Measurements from ENCODE around the gene APOH.

APOH gene

GRCh38 chr17:66222798-66223350 is 6.3 kb downstream of the APOH start:
- H3K4me2 ChIP-seq (ENCODE audit: low read length) = no peak overlapping the region
- H3K27ac ChIP-seq (ENCODE audit: low read depth, low read length) = no peak overlapping the region
- no peak overlapping the region for H3K9ac ChIP-seq (ENCODE audit: low read length)
- no peak overlapping the region for H2BK5ac ChIP-seq (ENCODE audit: low read length)
- H4K5ac ChIP-seq (ENCODE audit: low read length) = no peak overlapping the region
- H3K18ac ChIP-seq (ENCODE audit: low read length) = no peak overlapping the region
- no CpG with 5 or more reads among the region's 5 CpGs for WGBS (ENCODE audit: extremely low coverage, insufficient coverage, low lambda C conversion rate)
- no peaks in the 10 kb centered on the region for H3K27me3 ChIP-seq (ENCODE audit: insufficient read depth, low read length, poor library complexity)
- no peaks in the 10 kb centered on the region for H3K79me2 ChIP-seq (ENCODE audit: control insufficient read depth, insufficient read depth, low read length)
- H3K23ac ChIP-seq (ENCODE audit: low read length) = no peak overlapping the region
- H3K4ac ChIP-seq (ENCODE audit: low read depth, low read length) = no peak overlapping the region
- no peaks in the 10 kb centered on the region for H3K36me3 ChIP-seq (ENCODE audit: control insufficient read depth, insufficient read depth, low read length)
- H2BK15ac ChIP-seq (replicated peaks; ENCODE audit: low read depth) = no peak overlapping the region
- H3K56ac ChIP-seq (ENCODE audit: low read length) = no peak overlapping the region
- no peaks in the 10 kb centered on the region for H3K4me1 ChIP-seq (ENCODE audit: control insufficient read depth, low read depth, low read length)
- H2AK5ac ChIP-seq (ENCODE audit: low read length) = no peak overlapping the region
- H4K8ac ChIP-seq (ENCODE audit: low read depth, low read length) = no peak overlapping the region
- H3K4me3 ChIP-seq (ENCODE audit: low read length) = no peak overlapping the region
- no peaks in the 10 kb centered on the region for H3K79me1 ChIP-seq (ENCODE audit: low read length)
- no peak for DNase-seq
- H2BK120ac ChIP-seq (ENCODE audit: low read depth, low read length) = no peak overlapping the region

GRCh38 chr17:66221755-66222530 is 7.3 kb downstream of the APOH start:
- no peak overlapping the region for H2AK5ac ChIP-seq (ENCODE audit: low read length)
- H3K23ac ChIP-seq (ENCODE audit: low read length) = no peak overlapping the region
- no peak overlapping the region for H2BK15ac ChIP-seq (replicated peaks; ENCODE audit: low read depth)
- no peaks in the 10 kb centered on the region for H3K36me3 ChIP-seq (ENCODE audit: control insufficient read depth, insufficient read depth, low read length)
- H2BK120ac ChIP-seq (ENCODE audit: low read depth, low read length) = no peak overlapping the region
- no peaks in the 10 kb centered on the region for H3K27me3 ChIP-seq (ENCODE audit: insufficient read depth, low read length, poor library complexity)
- H3K4me1 ChIP-seq (ENCODE audit: control insufficient read depth, low read depth, low read length) = no peaks in the 10 kb centered on the region
- no peak overlapping the region for H3K9ac ChIP-seq (ENCODE audit: low read length)
- no peak overlapping the region for H3K4me3 ChIP-seq (ENCODE audit: low read length)
- H3K79me2 ChIP-seq (ENCODE audit: control insufficient read depth, insufficient read depth, low read length) = no peaks in the 10 kb centered on the region
- WGBS (ENCODE audit: extremely low coverage, insufficient coverage, low lambda C conversion rate) = no CpG with 5 or more reads among the region's 11 CpGs
- no peak overlapping the region for H3K56ac ChIP-seq (ENCODE audit: low read length)
- no peak overlapping the region for H3K4ac ChIP-seq (ENCODE audit: low read depth, low read length)
- no peak for DNase-seq
- no peak overlapping the region for H4K8ac ChIP-seq (ENCODE audit: low read depth, low read length)
- H2BK5ac ChIP-seq (ENCODE audit: low read length) = no peak overlapping the region
- no peak overlapping the region for H4K5ac ChIP-seq (ENCODE audit: low read length)
- no peak overlapping the region for H3K4me2 ChIP-seq (ENCODE audit: low read length)
- H3K27ac ChIP-seq (ENCODE audit: low read depth, low read length) = no peak overlapping the region
- no peak overlapping the region for H3K18ac ChIP-seq (ENCODE audit: low read length)
- H3K79me1 ChIP-seq (ENCODE audit: low read length) = no peaks in the 10 kb centered on the region

GRCh38 chr17:66221343-66221742 is 7.9 kb downstream of the APOH start:
- no peak overlapping the region for H4K5ac ChIP-seq (ENCODE audit: low read length)
- no peak for DNase-seq
- no peaks in the 10 kb centered on the region for H3K79me1 ChIP-seq (ENCODE audit: low read length)
- no peak overlapping the region for H3K9ac ChIP-seq (ENCODE audit: low read length)
- no peaks in the 10 kb centered on the region for H3K27me3 ChIP-seq (ENCODE audit: insufficient read depth, low read length, poor library complexity)
- no peak overlapping the region for H3K18ac ChIP-seq (ENCODE audit: low read length)
- no peak overlapping the region for H2AK5ac ChIP-seq (ENCODE audit: low read length)
- no peak overlapping the region for H3K27ac ChIP-seq (ENCODE audit: low read depth, low read length)
- H2BK15ac ChIP-seq (replicated peaks; ENCODE audit: low read depth) = no peak overlapping the region
- H3K4me2 ChIP-seq (ENCODE audit: low read length) = no peak overlapping the region
- no peak overlapping the region for H3K4ac ChIP-seq (ENCODE audit: low read depth, low read length)
- no peak overlapping the region for H2BK120ac ChIP-seq (ENCODE audit: low read depth, low read length)
- H3K4me3 ChIP-seq (ENCODE audit: low read length) = no peak overlapping the region
- no peak overlapping the region for H2BK5ac ChIP-seq (ENCODE audit: low read length)
- H4K8ac ChIP-seq (ENCODE audit: low read depth, low read length) = no peak overlapping the region
- no peaks in the 10 kb centered on the region for H3K4me1 ChIP-seq (ENCODE audit: control insufficient read depth, low read depth, low read length)
- no peak overlapping the region for H3K23ac ChIP-seq (ENCODE audit: low read length)
- no peaks in the 10 kb centered on the region for H3K36me3 ChIP-seq (ENCODE audit: control insufficient read depth, insufficient read depth, low read length)
- no peaks in the 10 kb centered on the region for H3K79me2 ChIP-seq (ENCODE audit: control insufficient read depth, insufficient read depth, low read length)
- no peak overlapping the region for H3K56ac ChIP-seq (ENCODE audit: low read length)

GRCh38 chr17:66220079-66220835 is 9.0 kb downstream of the APOH start:
- H2AK5ac ChIP-seq (ENCODE audit: low read length) = no peak overlapping the region
- no peaks in the 10 kb centered on the region for H3K79me1 ChIP-seq (ENCODE audit: low read length)
- H3K18ac ChIP-seq (ENCODE audit: low read length) = no peak overlapping the region
- no peak overlapping the region for H3K56ac ChIP-seq (ENCODE audit: low read length)
- no peak overlapping the region for H3K27ac ChIP-seq (ENCODE audit: low read depth, low read length)
- no peak overlapping the region for H3K23ac ChIP-seq (ENCODE audit: low read length)
- no peaks in the 10 kb centered on the region for H3K79me2 ChIP-seq (ENCODE audit: control insufficient read depth, insufficient read depth, low read length)
- no peak overlapping the region for H3K9ac ChIP-seq (ENCODE audit: low read length)
- no peaks in the 10 kb centered on the region for H3K4me1 ChIP-seq (ENCODE audit: control insufficient read depth, low read depth, low read length)
- H4K8ac ChIP-seq (ENCODE audit: low read depth, low read length) = no peak overlapping the region
- H4K5ac ChIP-seq (ENCODE audit: low read length) = no peak overlapping the region
- H2BK120ac ChIP-seq (ENCODE audit: low read depth, low read length) = no peak overlapping the region
- DNase-seq = no peak
- H3K27me3 ChIP-seq (ENCODE audit: insufficient read depth, low read length, poor library complexity) = no peaks in the 10 kb centered on the region
- H3K36me3 ChIP-seq (ENCODE audit: control insufficient read depth, insufficient read depth, low read length) = no peaks in the 10 kb centered on the region
- H3K4me2 ChIP-seq (ENCODE audit: low read length) = no peak overlapping the region
- no peak overlapping the region for H2BK15ac ChIP-seq (replicated peaks; ENCODE audit: low read depth)
- no CpG with 5 or more reads among the region's 8 CpGs for WGBS (ENCODE audit: extremely low coverage, insufficient coverage, low lambda C conversion rate)
- no peak overlapping the region for H3K4me3 ChIP-seq (ENCODE audit: low read length)
- no peak overlapping the region for H2BK5ac ChIP-seq (ENCODE audit: low read length)
- H3K4ac ChIP-seq (ENCODE audit: low read depth, low read length) = no peak overlapping the region

GRCh38 chr17:66215529-66215911 is 13.7 kb downstream of the APOH start:
- Histone ChIP-seq H3K27me3 (ENCODE audit: insufficient read depth, low read length, poor library complexity) (no peaks in the 10 kb centered on the region), H3K4ac (ENCODE audit: low read depth, low read length) (no peak overlapping the region), H3K23ac (ENCODE audit: low read length) (no peak overlapping the region), H3K56ac (ENCODE audit: low read length) (no peak overlapping the region), H3K18ac (ENCODE audit: low read length) (no peak overlapping the region), H2BK120ac (ENCODE audit: low read depth, low read length) (no peak overlapping the region), H2BK15ac (replicated peaks; ENCODE audit: low read depth) (no peak overlapping the region), H4K5ac (ENCODE audit: low read length) (no peak overlapping the region), H3K79me1 (ENCODE audit: low read length) (no peaks in the 10 kb centered on the region), H3K9ac (ENCODE audit: low read length) (no peak overlapping the region), H2BK5ac (ENCODE audit: low read length) (no peak overlapping the region), H3K4me3 (ENCODE audit: low read length) (no peak overlapping the region), H3K4me1 (ENCODE audit: control insufficient read depth, low read depth, low read length) (no peaks in the 10 kb centered on the region), H3K36me3 (ENCODE audit: control insufficient read depth, insufficient read depth, low read length) (no peaks in the 10 kb centered on the region), H3K27ac (ENCODE audit: low read depth, low read length) (no peak overlapping the region), H2AK5ac (ENCODE audit: low read length) (no peak overlapping the region), H3K79me2 (ENCODE audit: control insufficient read depth, insufficient read depth, low read length) (no peaks in the 10 kb centered on the region), H4K8ac (ENCODE audit: low read depth, low read length) (no peak overlapping the region), H3K4me2 (ENCODE audit: low read length) (no peak overlapping the region)
- WGBS (ENCODE audit: extremely low coverage, insufficient coverage, low lambda C conversion rate) = no CpG with 5 or more reads among the region's 3 CpGs
- DNase-seq = no peak
